ENCODE data around the gene MYO3B.

Gene MYO3B

GRCh38 chr2:170690640-170691039 is 512.7 kb downstream of the MYO3B start:
- H3K9ac ChIP-seq, result no peak overlapping the region
- no peak for TF ChIP-seq Cebpa-rat (IDR thresholded peaks at IDR 0.05)
- H3K36me3 ChIP-seq, result no peaks in the 10 kb centered on the region
- no peaks in the 10 kb centered on the region for H3K9me3 ChIP-seq (replicated peaks in 1 of 11)
- H3K4me3 ChIP-seq, result no peak overlapping the region
- H4K20me1 ChIP-seq, result no peaks in the 10 kb centered on the region
- H3K4me2 ChIP-seq, result no peak overlapping the region
- H3K27me3 ChIP-seq, result no peaks in the 10 kb centered on the region
- H3K4me1 ChIP-seq, result 0 out of 20 replicates have a peak, but pooled peaks cover 0 to 3% (median 0%) of the 10 kb centered on the region in 10 experiments
- no peak overlapping the region for H3K27ac ChIP-seq

- H3K4me3 ChIP-seq, result no peak overlapping the region
- H3K27ac ChIP-seq, result no peak overlapping the region
- no peaks in the 10 kb centered on the region for H3K27me3 ChIP-seq
- H3K36me3 ChIP-seq, result no peaks in the 10 kb centered on the region
- no peak for TF ChIP-seq Cebpa-rat (IDR thresholded peaks at IDR 0.05)
- H4K20me1 ChIP-seq, result no peaks in the 10 kb centered on the region
- no peak overlapping the region for H3K4me2 ChIP-seq
- 0 out of 20 replicates have a peak, but pooled peaks cover 0 to 3% (median 0%) of the 10 kb centered on the region in 10 experiments for H3K4me1 ChIP-seq
- H3K9ac ChIP-seq, result no peak overlapping the region
- no peaks in the 10 kb centered on the region for H3K9me3 ChIP-seq (replicated peaks in 1 of 11)
Observed at GRCh38 chr2:170694316-170694715, 516.4 kb downstream of the MYO3B start.

- H3K4me3 ChIP-seq, result no peak overlapping the region
- H4K20me1 ChIP-seq, result no peaks in the 10 kb centered on the region
Observed at GRCh38 chr2:170695521-170696410, 517.8 kb downstream of the MYO3B start.

GRCh38 chr2:170696948-170697347 is 519.0 kb downstream of the MYO3B start:
- no peak for TF ChIP-seq Cebpa-rat (IDR thresholded peaks at IDR 0.05)
- Histone ChIP-seq H3K36me3 (no peaks in the 10 kb centered on the region), H3K9me3 (replicated peaks in 1 of 11) (peaks cover 0 to 2% (median 0%) of the 10 kb centered on the region in 11 experiments; a peak in 4 of 22 replicates), H4K20me1 (no peaks in the 10 kb centered on the region), H3K4me3 (no peak overlapping the region), H3K27ac (no peak overlapping the region), H3K4me1 (0 out of 20 replicates have a peak, but pooled peaks cover 0 to 3% (median 0%) of the 10 kb centered on the region in 10 experiments), H3K27me3 (no peaks in the 10 kb centered on the region), H3K4me2 (no peak overlapping the region), H3K9ac (no peak overlapping the region)

More at GRCh38 chr2:170695521-170696410, 517.8 kb downstream of the MYO3B start:
- 0 out of 20 replicates have a peak, but pooled peaks cover 0 to 3% (median 0%) of the 10 kb centered on the region in 10 experiments for H3K4me1 ChIP-seq
- no peaks in the 10 kb centered on the region for H3K27me3 ChIP-seq
- H3K9me3 ChIP-seq (replicated peaks in 1 of 11), result no peaks in the 10 kb centered on the region
- H3K4me2 ChIP-seq, result no peak overlapping the region
- H3K9ac ChIP-seq, result no peak overlapping the region
- no peak overlapping the region for H3K27ac ChIP-seq
- H3K36me3 ChIP-seq, result no peaks in the 10 kb centered on the region
- no peak for TF ChIP-seq Cebpa-rat (IDR thresholded peaks at IDR 0.05)

GRCh38 chr2:170701011-170701410 is 523.1 kb downstream of the MYO3B start:
- Histone ChIP-seq H3K4me3 (no peak overlapping the region), H3K27ac (no peak overlapping the region), H3K27me3 (no peaks in the 10 kb centered on the region), H3K36me3 (no peaks in the 10 kb centered on the region), H3K9me3 (replicated peaks in 1 of 11) (peaks cover 10 to 22% (median 13%) of the 10 kb centered on the region in 11 experiments; a peak in 17 of 22 replicates), H3K4me2 (no peak overlapping the region), H4K20me1 (no peaks in the 10 kb centered on the region), H3K9ac (no peak overlapping the region), H3K4me1 (peaks cover 0 to 11% (median 0%) of the 10 kb centered on the region in 10 experiments; a peak in 4 of 20 replicates)
- no peak for TF ChIP-seq Cebpa-rat (IDR thresholded peaks at IDR 0.05)

- no peak overlapping the region for H3K9ac ChIP-seq
- no peak overlapping the region for H3K27ac ChIP-seq
- peaks cover 0 to 23% (median 0%) of the 10 kb centered on the region in 10 experiments; a peak in 4 of 20 replicates for H3K4me1 ChIP-seq
- H4K20me1 ChIP-seq, result no peaks in the 10 kb centered on the region
- H3K4me2 ChIP-seq, result peak overlapping the region in 2 of 11 experiments; percentile 46 to 54; a peak in 4 of 22 replicates
- peaks cover 0 to 8% (median 0%) of the 10 kb centered on the region in 11 experiments; a peak in 5 of 22 replicates for H3K27me3 ChIP-seq
- H3K36me3 ChIP-seq, result no peaks in the 10 kb centered on the region
- no peak overlapping the region for H3K4me3 ChIP-seq
- TF ChIP-seq Cebpa-rat (IDR thresholded peaks at IDR 0.05), result no peak
- H3K9me3 ChIP-seq (replicated peaks in 1 of 11), result peaks cover 10 to 22% (median 13%) of the 10 kb centered on the region in 11 experiments; a peak in 17 of 22 replicates
Observed at GRCh38 chr2:170703776-170704476, 526.0 kb downstream of the MYO3B start.
